Neural cell (in vitro differentiated cells): Measurements from ENCODE around the gene EPN1. TPM values are rescaled to one million over a fixed set of nuclear protein-coding genes. Genes with fewer than 3 reads are reported as not detected.

Experiments used
- H2AFZ ChIP-seq: fragments of 200-600, 300-800 bp; sonication (generic), shearing (Covaris generic); 2 replicates; pipeline ENCODE4 v1.6.0; 2014; ENCODE audit warnings: low read depth, mild to moderate bottlenecking, antibody characterized with exemption, low read length, moderate library complexity
- H3F3A ChIP-seq: fragments of 200-600 bp; shearing (Covaris generic); 2 replicates; pipeline ENCODE4 v1.6.1; 2016; ENCODE audit warnings: mild to moderate bottlenecking, moderate library complexity, mixed read lengths, antibody characterized with exemption, low read length; ENCODE audit not compliant: insufficient read depth, poor library complexity, severe bottlenecking
- H3K27ac ChIP-seq: fragments of 200-600, 300-800 bp; sonication (generic), shearing (Covaris generic); 2 replicates; pipeline ENCODE4 v1.5.1; 2014; ENCODE audit warnings: mild to moderate bottlenecking, low read length, moderate library complexity
- H3K27me3 ChIP-seq: fragments of 300-800, 200-600 bp; sonication (generic), shearing (Covaris generic); 2 replicates; pipeline ENCODE4 v1.6.0; 2014; ENCODE audit warnings: mild to moderate bottlenecking, low read depth, low read length, moderate library complexity; ENCODE audit not compliant: insufficient read depth
- H3K36me3 ChIP-seq: fragments of 300-800, 200-600 bp; sonication (generic), shearing (Covaris generic); 2 replicates; pipeline ENCODE4 v1.5.1; 2014; ENCODE audit warnings: mild to moderate bottlenecking, antibody characterized with exemption, low read length, moderate library complexity; ENCODE audit not compliant: insufficient read depth
- H3K4me2 ChIP-seq: fragments of 300-800, 200-600 bp; sonication (generic), shearing (Covaris generic); 2 replicates; pipeline ENCODE4 v1.6.0; 2014; ENCODE audit warnings: mild to moderate bottlenecking, low read length
- H3K4me3 ChIP-seq: fragments of 300-800, 200-600 bp; sonication (generic), shearing (Covaris generic); 2 replicates; pipeline ENCODE4 v1.5.1; 2014; ENCODE audit warnings: mild to moderate bottlenecking, low read length, moderate library complexity
- H3K79me2 ChIP-seq: fragments of 200-600 bp; shearing (Covaris generic); replicated peaks from 2 replicates; pipeline ENCODE4 v1.6.0; 2014; ENCODE audit warnings: mild to moderate bottlenecking, low read length, moderate library complexity; ENCODE audit not compliant: insufficient read depth
- H3K9ac ChIP-seq: fragments of 300-800, 200-600 bp; sonication (generic), shearing (Covaris generic); 2 replicates; pipeline ENCODE4 v1.6.1; 2016; ENCODE audit warnings: mild to moderate bottlenecking, low read length, mixed read lengths
- H3K9me2 ChIP-seq: fragments of 200-600 bp; shearing (Covaris generic); 2 replicates; pipeline ENCODE4 v1.6.1; 2016; ENCODE audit warnings: mild to moderate bottlenecking, low read length, mixed read lengths; ENCODE audit not compliant: insufficient read depth
- H3K9me3 ChIP-seq: fragments of 200-600, 300-800 bp; sonication (generic), shearing (Covaris generic); 2 replicates; pipeline ENCODE4 v1.6.1; 2016; ENCODE audit warnings: mild to moderate bottlenecking, mixed run types, low read length, moderate library complexity, mixed read lengths
- H4K20me1 ChIP-seq: fragments of 200-600 bp; shearing (Covaris generic); 2 replicates; pipeline ENCODE4 v1.6.1; 2016; ENCODE audit warnings: mild to moderate bottlenecking, mixed run types; ENCODE audit not compliant: insufficient read depth
- EP300 ChIP-seq: fragments of 450-650 bp; conservative IDR thresholded peaks from 2 replicates; pipeline ENCODE4 v1.6.1; 2014; ENCODE audit warnings: antibody characterized with exemption, mild to moderate bottlenecking, moderate library complexity; ENCODE audit not compliant: poor library complexity, severe bottlenecking
- EZH2 ChIP-seq: fragments of 200-600, 300-800 bp; shearing (Covaris generic), sonication (generic); IDR thresholded peaks from 2 replicates; pipeline ENCODE4 v1.6.1; 2014; ENCODE audit warnings: antibody characterized with exemption, low read length, borderline replicate concordance, mild to moderate bottlenecking; ENCODE audit not compliant: insufficient read depth, poor library complexity, severe bottlenecking
- MXI1 ChIP-seq: fragments of 450-650 bp; conservative IDR thresholded peaks from 2 replicates; pipeline ENCODE4 v1.6.1; 2014; ENCODE audit warnings: antibody characterized with exemption, mild to moderate bottlenecking; ENCODE audit not compliant: poor library complexity, severe bottlenecking
- POLR2AphosphoS5 ChIP-seq: IDR thresholded peaks from 2 replicates; pipeline ENCODE4 v1.6.1; 2012
- RAD21 ChIP-seq: fragments of 450-650 bp; conservative IDR thresholded peaks from 2 replicates; pipeline ENCODE4 v1.6.1; 2014; ENCODE audit warnings: antibody characterized with exemption, mild to moderate bottlenecking, moderate library complexity
- REST ChIP-seq: IDR thresholded peaks from 2 replicates; pipeline ENCODE4 v1.6.1; 2012; ENCODE audit warnings: borderline replicate concordance
- SMC3 ChIP-seq: fragments of 450-650 bp; conservative IDR thresholded peaks from 2 replicates; pipeline ENCODE4 v1.6.1; 2014; ENCODE audit warnings: antibody characterized with exemption, mild to moderate bottlenecking, moderate library complexity; ENCODE audit not compliant: poor library complexity
- TAF1 ChIP-seq: IDR thresholded peaks from 2 replicates; pipeline ENCODE4 v1.6.1; 2012; ENCODE audit warnings: low read depth
- polyA plus RNA-seq: library from polyadenylated mRNA; depleted of rRNA; stranded (reverse); fragments of >200 nt; gene quantifications from 2 replicates; pipeline ENCODE4 v1.2.3, GENCODE V29; 2014

The EPN1 gene
- polyA plus RNA-seq, 1 donor from 2014 or later = 21.0 TPM

- Histone ChIP-seq H3F3A (no peaks in the 10 kb centered on the region), H3K9ac (no peak overlapping the region), H4K20me1 (peaks cover 8% of the 10 kb centered on the region), H3K9me2 (no peaks in the 10 kb centered on the region), H3K9me3 (no peaks in the 10 kb centered on the region), H2AFZ (no peak overlapping the region), H3K27ac (no peak overlapping the region), H3K36me3 (no peaks in the 10 kb centered on the region), H3K4me3 (no peak overlapping the region), H3K79me2 (peaks cover 12% of the 10 kb centered on the region), H3K27me3 (no peaks in the 10 kb centered on the region), H3K4me2 (no peak overlapping the region)
- TF ChIP-seq EP300 (no peak), REST (no peak)
Measured at GRCh38 chr19:55667511-55667910, 7.5 kb upstream of the EPN1 start.

GRCh38 chr19:55667958-55668357, 7.1 kb upstream of the EPN1 start:
- Histone ChIP-seq H2AFZ (no peak overlapping the region), H3K4me2 (no peak overlapping the region), H3K9me3 (no peaks in the 10 kb centered on the region), H3F3A (no peaks in the 10 kb centered on the region), H3K36me3 (no peaks in the 10 kb centered on the region), H3K9ac (no peak overlapping the region), H3K27me3 (no peaks in the 10 kb centered on the region), H3K79me2 (peaks cover 16% of the 10 kb centered on the region), H3K4me3 (no peak overlapping the region), H3K9me2 (no peaks in the 10 kb centered on the region), H3K27ac (no peak overlapping the region), H4K20me1 (peaks cover 8% of the 10 kb centered on the region)
- TF ChIP-seq SMC3 = no peak
- TF ChIP-seq TAF1 = no peak
- TF ChIP-seq REST = no peak
- no peak for TF ChIP-seq EP300

GRCh38 chr19:55668603-55669348, 6.2 kb upstream of the EPN1 start:
- H3K9me2 ChIP-seq = no peaks in the 10 kb centered on the region
- peaks cover 8% of the 10 kb centered on the region for H4K20me1 ChIP-seq
- no peaks in the 10 kb centered on the region for H3K36me3 ChIP-seq
- no peak overlapping the region for H3K9ac ChIP-seq
- H3K27ac ChIP-seq = no peak overlapping the region
- no peak overlapping the region for H3K4me2 ChIP-seq
- H3K9me3 ChIP-seq = no peaks in the 10 kb centered on the region
- H3K79me2 ChIP-seq = peaks cover 23% of the 10 kb centered on the region
- H3K4me3 ChIP-seq = no peak overlapping the region
- H3F3A ChIP-seq = no peaks in the 10 kb centered on the region
- H3K27me3 ChIP-seq = no peaks in the 10 kb centered on the region
- H2AFZ ChIP-seq = no peak overlapping the region
- no peak for TF ChIP-seq SMC3
- TF ChIP-seq MXI1 = no peak
- no peak for TF ChIP-seq EZH2
- no peak for TF ChIP-seq EP300
- no peak for TF ChIP-seq RAD21
- no peak for TF ChIP-seq POLR2AphosphoS5
- TF ChIP-seq TAF1 = no peak
- TF ChIP-seq REST = no peak
